Left lung (tissue), 10 donors: Measurements from ENCODE around the gene DCAF17. TPM values are rescaled to one million over a fixed set of nuclear protein-coding genes. Genes with fewer than 3 reads are reported as not detected.

Experiments used
- ATAC-seq: fragments of 200-7000 bp; cut with Tn5 transposase; one replicate; pipeline ENCODE4 v1.9.1; 2020; ENCODE audit warnings: moderate library complexity
- DNase-seq, 4 donors: peaks; one replicate each; pipeline ENCODE4 v3.0.0-alpha.2; 2013 to 2020
- H3K27ac ChIP-seq, 2 donors: fragments of 200-600 bp; sonication (generic) in 1 of 2; one replicate each; pipeline versions ENCODE4 v1.5.0 to v1.8.0; 2020 to 2021
- H3K27me3 ChIP-seq, 2 donors: fragments of 200-600 bp; sonication (generic) in 1 of 2; one replicate each; pipeline versions ENCODE4 v1.5.0 to v1.8.0; 2020 to 2021
- H3K36me3 ChIP-seq, 2 donors: fragments of 200-600 bp; sonication (generic) in 1 of 2; one replicate each; pipeline versions ENCODE4 v1.5.0 to v1.8.0; 2020 to 2021
- H3K4me1 ChIP-seq, 2 donors: fragments of 200-600 bp; one replicate each; pipeline ENCODE4 v1.8.0; 2021
- H3K4me3 ChIP-seq, 2 donors: fragments of 200-600 bp; sonication (generic) in 1 of 2; one replicate each; pipeline versions ENCODE4 v1.5.0 to v1.8.0; 2020 to 2021; ENCODE audit warnings: mild to moderate bottlenecking in 1 of 2
- H3K9me3 ChIP-seq, 2 donors: fragments of 200-600 bp; sonication (generic) in 1 of 2; one replicate each; pipeline versions ENCODE4 v1.5.0 to v1.8.0; 2020 to 2021
- CTCF ChIP-seq, 2 donors: fragments of 200-600 bp; sonication (generic) in 1 of 2; IDR thresholded peaks; one replicate each; pipeline versions ENCODE4 v1.5.0 to v1.8.0; 2021; ENCODE audit warnings: antibody characterized with exemption in 2 of 2
- intact Hi-C, 2 donors: fragments of 100-400 bp; cut with DNase I; formaldehyde crosslinking; loops; one replicate each; pipeline versions ENCODE4 v1.11.2 to v1.14.2; 2022
- polyA plus RNA-seq, 6 donors: library from polyadenylated mRNA; unstranded; fragments of 120-200 nt; gene quantifications; one replicate each; pipeline ENCODE4 v1.2.1, GENCODE V29; 2013; ENCODE audit not compliant: insufficient read length in 6 of 6
- total RNA-seq, 2 donors: library from RNA; stranded (reverse); fragmentation: NEBNext Ultra II Directional; extraction: Animal tissue kit (Norgen Biotek cat#: 25700); gene quantifications; one replicate each; pipeline ENCODE4 v1.2.1, GENCODE V29; 2021
- donor health status: DM: no; HTN: yes; CAD: no.
- donor health status: DM: no; HTN: no; CAD: no.

Gene DCAF17
- total and polyA plus RNA-seq, 8 donors = 14.2 to 36.7 (median 28.3) TPM

GRCh38 chr2:171409436-171409971 lies 24.5 kb upstream of the DCAF17 start:
- no peaks in the 10 kb centered on the region for H3K27me3 ChIP-seq
- H3K27ac ChIP-seq = no peak overlapping the region
- no peaks in the 10 kb centered on the region for H3K4me1 ChIP-seq
- no peaks in the 10 kb centered on the region for H3K9me3 ChIP-seq
- no peak for DNase-seq
- H3K36me3 ChIP-seq = no peaks in the 10 kb centered on the region
- H3K4me3 ChIP-seq = no peak overlapping the region
- ATAC-seq = no peak
- no peak for TF ChIP-seq CTCF (IDR thresholded peaks at IDR 0.05)
- intact Hi-C loops = no loop called here

GRCh38 chr2:171410101-171410500 lies 23.9 kb upstream of the DCAF17 start:
- ATAC-seq = no peak
- no peaks in the 10 kb centered on the region for H3K9me3 ChIP-seq
- no peak for DNase-seq
- H3K36me3 ChIP-seq = no peaks in the 10 kb centered on the region
- intact Hi-C loops = no loop called here
- no peak overlapping the region for H3K27ac ChIP-seq
- H3K27me3 ChIP-seq = no peaks in the 10 kb centered on the region
- no peak for TF ChIP-seq CTCF (IDR thresholded peaks at IDR 0.05)
- no peaks in the 10 kb centered on the region for H3K4me1 ChIP-seq
- H3K4me3 ChIP-seq = no peak overlapping the region

GRCh38 chr2:171410624-171411023 lies 23.4 kb upstream of the DCAF17 start:
- no peak overlapping the region for H3K27ac ChIP-seq
- no peaks in the 10 kb centered on the region for H3K4me1 ChIP-seq
- intact Hi-C loops = no loop called here
- no peaks in the 10 kb centered on the region for H3K36me3 ChIP-seq
- no peak overlapping the region for H3K4me3 ChIP-seq
- TF ChIP-seq CTCF (IDR thresholded peaks at IDR 0.05) = no peak
- DNase-seq = no peak
- no peak for ATAC-seq
- no peaks in the 10 kb centered on the region for H3K9me3 ChIP-seq
- H3K27me3 ChIP-seq = no peaks in the 10 kb centered on the region

GRCh38 chr2:171411214-171411613 lies 22.8 kb upstream of the DCAF17 start:
- no peak for TF ChIP-seq CTCF (IDR thresholded peaks at IDR 0.05)

GRCh38 chr2:171411791-171412483 lies 22.1 kb upstream of the DCAF17 start:
- Histone ChIP-seq H3K27me3 (no peaks in the 10 kb centered on the region), H3K4me3 (no peak overlapping the region), H3K9me3 (no peaks in the 10 kb centered on the region), H3K36me3 (no peaks in the 10 kb centered on the region), H3K27ac (no peak overlapping the region), H3K4me1 (no peaks in the 10 kb centered on the region)
- intact Hi-C loops = no loop called here
- TF ChIP-seq CTCF (IDR thresholded peaks at IDR 0.05) = no peak
- no peak for ATAC-seq
- no peak for DNase-seq

More at GRCh38 chr2:171411214-171411613, 22.8 kb upstream of the DCAF17 start:
- no peaks in the 10 kb centered on the region for H3K36me3 ChIP-seq
- H3K9me3 ChIP-seq = no peaks in the 10 kb centered on the region
- H3K27me3 ChIP-seq = no peaks in the 10 kb centered on the region
- no peak overlapping the region for H3K27ac ChIP-seq
- intact Hi-C loops = no loop called here
- no peaks in the 10 kb centered on the region for H3K4me1 ChIP-seq
- DNase-seq (no peak), ATAC-seq (no peak)
- no peak overlapping the region for H3K4me3 ChIP-seq
